Astrocyte (in vitro differentiated cells and primary cell): Measurements from ENCODE around the gene ANKLE1. TPM values are rescaled to one million over a fixed set of nuclear protein-coding genes. Genes with fewer than 3 reads are reported as not detected.

ENCODE experiments used
- DNase-seq: peaks from one replicate; pipeline ENCODE4 v3.0.0-alpha.2; 2010; ENCODE audit warnings: low read depth
- FAIRE-seq: peaks from 2 replicates; lab custom pipeline; 2011; peaks lifted over from hg19 to GRCh38; lab: Jason Lieb, UNC
- H2AFZ ChIP-seq: 2 replicates; pipeline ENCODE4 v1.6.0; 2012; ENCODE audit warnings: low read depth, low read length, inconsistent platforms
- H3K27ac ChIP-seq: 2 replicates; pipeline ENCODE4 v1.5.1; 2011; ENCODE audit warnings: low read depth, low read length, inconsistent platforms
- H3K27me3 ChIP-seq: 2 replicates; pipeline ENCODE4 v1.6.0; 2011; ENCODE audit warnings: low read length, inconsistent platforms; ENCODE audit not compliant: insufficient read depth
- H3K36me3 ChIP-seq: 2 replicates; pipeline ENCODE4 v1.5.1; 2011; ENCODE audit warnings: low read length, inconsistent platforms; ENCODE audit not compliant: insufficient read depth
- H3K4me1 ChIP-seq: 2 replicates; pipeline ENCODE4 v1.5.1; 2011; ENCODE audit warnings: low read length, inconsistent platforms; ENCODE audit not compliant: insufficient read depth
- H3K4me2 ChIP-seq: 2 replicates; pipeline ENCODE4 v1.6.0; 2012; ENCODE audit warnings: low read length, inconsistent platforms
- H3K4me3 ChIP-seq: 2 replicates; pipeline ENCODE4 v1.5.1; 2011; ENCODE audit warnings: low read depth, mild to moderate bottlenecking, low read length, inconsistent platforms; ENCODE audit not compliant: insufficient read depth
- H3K79me2 ChIP-seq: 2 replicates; pipeline ENCODE4 v1.6.0; 2012; ENCODE audit warnings: mild to moderate bottlenecking, low read length, inconsistent platforms; ENCODE audit not compliant: insufficient read depth
- H3K9ac ChIP-seq: 2 replicates; pipeline ENCODE4 v1.6.0; 2012; ENCODE audit warnings: mild to moderate bottlenecking, low read length, inconsistent platforms
- H3K9me3 ChIP-seq: 2 replicates; pipeline ENCODE4 v1.5.1; 2012; ENCODE audit warnings: low read depth, mild to moderate bottlenecking, low read length, inconsistent platforms; ENCODE audit not compliant: insufficient read depth
- H4K20me1 ChIP-seq: 2 replicates; pipeline ENCODE4 v1.6.0; 2012; ENCODE audit warnings: low read length, inconsistent platforms; ENCODE audit not compliant: insufficient read depth
- H3K27ac Mint-ChIP-seq: one replicate; pipeline ENCODE4 v1.8.0; 2021; ENCODE audit warnings: mild to moderate bottlenecking, mixed read lengths; ENCODE audit not compliant: unreplicated experiment
- H3K27me3 Mint-ChIP-seq: one replicate; pipeline ENCODE4 v1.8.0; 2021; ENCODE audit warnings: low read depth, mixed read lengths; ENCODE audit not compliant: unreplicated experiment
- H3K36me3 Mint-ChIP-seq: one replicate; pipeline ENCODE4 v1.8.0; 2021; ENCODE audit warnings: low read depth, mixed read lengths; ENCODE audit not compliant: unreplicated experiment
- H3K4me1 Mint-ChIP-seq: one replicate; pipeline ENCODE4 v1.8.0; 2021; ENCODE audit warnings: low read depth, mixed read lengths; ENCODE audit not compliant: unreplicated experiment
- H3K4me3 Mint-ChIP-seq: one replicate; pipeline ENCODE4 v1.8.0; 2021; ENCODE audit warnings: mild to moderate bottlenecking, moderate library complexity, mixed read lengths; ENCODE audit not compliant: unreplicated experiment
- H3K9me3 Mint-ChIP-seq: one replicate; pipeline ENCODE4 v1.8.0; 2021; ENCODE audit warnings: mild to moderate bottlenecking, mixed read lengths; ENCODE audit not compliant: unreplicated experiment
- CTCF ChIP-seq: IDR thresholded peaks from 2 replicates; pipeline ENCODE4 v1.5.1; 2011; ENCODE audit warnings: low read depth, mild to moderate bottlenecking, inconsistent platforms, low read length, moderate library complexity; ENCODE audit not compliant: insufficient read depth
- EZH2 ChIP-seq: IDR thresholded peaks from 2 replicates; pipeline ENCODE4 v1.6.1; 2012; ENCODE audit warnings: mild to moderate bottlenecking, low read length, inconsistent platforms; ENCODE audit not compliant: insufficient read depth
- total RNA-seq: library from RNA; stranded (reverse); gene quantifications from 2 replicates; pipeline ENCODE4 v1.2.1, GENCODE V29; 2021

Gene ANKLE1
- total RNA-seq, 1 donor from 2014 or later, result 1.8 TPM

GRCh38 chr19:17240062-17240752 is 41.5 kb upstream of the ANKLE1 start:
- Histone ChIP-seq H3K9me3 (no peaks in the 10 kb centered on the region), H3K4me2 (no peak overlapping the region), H3K9ac (no peak overlapping the region), H4K20me1 (peaks cover 29% of the 10 kb centered on the region), H3K79me2 (peaks cover 34% of the 10 kb centered on the region), H3K4me1 (peaks cover 11% of the 10 kb centered on the region), H3K4me3 (no peak overlapping the region), H3K27ac (no peak overlapping the region), H3K36me3 (no peaks in the 10 kb centered on the region), H2AFZ (no peak overlapping the region), H3K27me3 (no peaks in the 10 kb centered on the region)
- H3K36me3 Mint-ChIP-seq, result peaks cover 15% of the 10 kb centered on the region
- no peaks in the 10 kb centered on the region for H3K9me3 Mint-ChIP-seq
- no peak for TF ChIP-seq CTCF
- TF ChIP-seq EZH2, result no peak
- FAIRE-seq (no peak), DNase-seq (no peak)
- H3K4me3 Mint-ChIP-seq, result no peak overlapping the region
- H3K27ac Mint-ChIP-seq, result no peak overlapping the region
- peaks cover 7% of the 10 kb centered on the region for H3K4me1 Mint-ChIP-seq
- H3K27me3 Mint-ChIP-seq, result no peaks in the 10 kb centered on the region

- TF ChIP-seq CTCF (no peak), EZH2 (no peak)
- peaks cover 8% of the 10 kb centered on the region for H3K4me1 ChIP-seq
- H3K27ac ChIP-seq, result no peak overlapping the region
- H3K9ac ChIP-seq, result no peak overlapping the region
- no peak for DNase-seq
- Mint-ChIP-seq H3K4me1 (peaks cover 7% of the 10 kb centered on the region), H3K9me3 (no peaks in the 10 kb centered on the region), H3K27ac (no peak overlapping the region), H3K4me3 (no peak overlapping the region), H3K36me3 (peaks cover 15% of the 10 kb centered on the region), H3K27me3 (no peaks in the 10 kb centered on the region)
- peaks cover 29% of the 10 kb centered on the region for H4K20me1 ChIP-seq
- H2AFZ ChIP-seq, result no peak overlapping the region
- H3K4me2 ChIP-seq, result no peak overlapping the region
- H3K27me3 ChIP-seq, result no peaks in the 10 kb centered on the region
- FAIRE-seq, result no peak
- H3K4me3 ChIP-seq, result no peak overlapping the region
- no peaks in the 10 kb centered on the region for H3K36me3 ChIP-seq
- no peaks in the 10 kb centered on the region for H3K9me3 ChIP-seq
- peaks cover 32% of the 10 kb centered on the region for H3K79me2 ChIP-seq
Observed at GRCh38 chr19:17240826-17241399, 40.8 kb upstream of the ANKLE1 start.
